Activated CD4-positive, alpha-beta memory T cell treated with anti-CD3 and anti-CD28 coated beads, Interleukin-2, amount 10 ng/mL, durations not matched to agents 7 days and 5 days (primary cell): ENCODE results near the gene SASH1. TPM values are rescaled to one million over a fixed set of nuclear protein-coding genes. Genes with fewer than 3 reads are reported as not detected.
"Not testable (repeated sequence)": the region's sequence is repeated elsewhere in the genome, so short reads cannot be mapped to it uniquely, and the experiment has no call there.

Source experiments
- CTCF ChIA-PET: fragments of 350-600 bp; sonication (Branson Sonifier 250); formaldehyde crosslinking; loops from one replicate; lab custom pipeline; 2021; ENCODE audit warnings: antibody characterized with exemption, inconsistent platforms; lab: Charles Lee
- POLR2A ChIA-PET: fragments of 350-600 bp; sonication (Branson Sonifier 250); formaldehyde crosslinking; loops from one replicate; lab custom pipeline; 2021; ENCODE audit warnings: antibody characterized with exemption; lab: Charles Lee
- DNase-seq: peaks from one replicate; pipeline ENCODE4 v3.0.0-alpha.2; 2020
- H3K27ac Mint-ChIP-seq: one replicate; pipeline ENCODE4 v1.8.0; 2021; ENCODE audit warnings: mild to moderate bottlenecking, mixed read lengths
- H3K27me3 Mint-ChIP-seq: one replicate; pipeline ENCODE4 v1.8.0; 2021; ENCODE audit warnings: mixed read lengths
- H3K36me3 Mint-ChIP-seq: one replicate; pipeline ENCODE4 v1.8.0; 2021; ENCODE audit warnings: low read depth, mixed read lengths
- H3K4me1 Mint-ChIP-seq: one replicate; pipeline ENCODE4 v1.8.0; 2021; ENCODE audit warnings: mixed read lengths
- H3K4me3 Mint-ChIP-seq: one replicate; pipeline ENCODE4 v1.8.0; 2021; ENCODE audit warnings: mild to moderate bottlenecking, mixed read lengths
- H3K9me3 Mint-ChIP-seq: one replicate; pipeline ENCODE4 v1.8.0; 2021; ENCODE audit warnings: mixed read lengths
- total RNA-seq, 2 experiments: library from RNA; stranded (reverse); gene quantifications; one replicate each; pipeline ENCODE4 v1.2.3, GENCODE V29; 2021

The SASH1 gene
- total RNA-seq, 2 experiments from 2014 or later = 0.75 to 0.98 TPM

DNA sequence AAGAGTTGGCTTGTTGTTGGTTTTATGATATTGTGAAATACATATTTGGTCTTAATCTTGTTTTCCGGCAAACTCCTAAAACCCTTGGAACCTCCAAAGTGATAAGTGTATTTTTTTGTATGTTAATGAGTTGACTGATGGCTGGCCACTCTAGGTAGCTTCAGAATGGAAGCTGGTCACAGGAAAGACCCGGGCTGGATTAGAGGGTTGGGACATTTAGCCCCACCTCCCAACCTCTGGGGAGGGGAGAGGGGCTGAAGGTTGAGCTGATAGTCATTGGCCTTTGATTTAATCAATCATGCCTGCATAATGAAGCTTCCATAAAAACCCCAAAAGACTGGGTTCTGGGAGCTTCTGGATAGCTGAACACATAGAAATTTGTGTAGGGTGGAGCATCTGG lies 42.7 kb downstream of the SASH1 start:
- H3K9me3 Mint-ChIP-seq = no peaks in the 10 kb centered on the region
- H3K4me1 Mint-ChIP-seq = no peaks in the 10 kb centered on the region
- H3K36me3 Mint-ChIP-seq = no peaks in the 10 kb centered on the region
- ChIA-PET CTCF (no interaction called here), POLR2A (no interaction called here)
- no peak for DNase-seq
- no peak overlapping the region for H3K4me3 Mint-ChIP-seq
- H3K27me3 Mint-ChIP-seq = peaks cover 4% of the 10 kb centered on the region
- no peak overlapping the region for H3K27ac Mint-ChIP-seq

GRCh38 chr6:148388521-148388920 lies 45.9 kb downstream of the SASH1 start:
- Mint-ChIP-seq H3K9me3 (no peaks in the 10 kb centered on the region), H3K4me1 (no peaks in the 10 kb centered on the region), H3K27me3 (peaks cover 4% of the 10 kb centered on the region), H3K36me3 (no peaks in the 10 kb centered on the region), H3K27ac (no peak overlapping the region), H3K4me3 (no peak overlapping the region)
- ChIA-PET POLR2A (no interaction called here), CTCF (no interaction called here)
- DNase-seq = no peak

DNA sequence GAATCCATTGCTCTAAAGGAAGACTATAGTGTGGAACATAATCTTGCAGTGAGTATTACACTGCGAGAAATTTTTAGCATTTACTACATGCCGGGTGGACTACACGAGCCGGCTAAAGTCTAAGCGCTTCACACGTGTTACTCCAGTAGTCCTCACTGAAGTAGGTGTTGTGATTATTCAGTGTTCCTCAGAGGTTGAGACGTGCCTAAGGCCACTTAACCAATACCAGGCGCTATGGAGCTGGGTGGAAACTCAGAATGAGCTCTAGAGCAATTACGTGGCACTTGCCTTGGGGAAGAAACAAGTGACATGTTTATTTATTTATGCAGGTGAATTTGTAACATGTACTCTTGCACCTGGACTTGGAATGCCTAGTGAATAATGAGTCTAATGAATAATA lies 46.4 kb downstream of the SASH1 start:
- H3K36me3 Mint-ChIP-seq = no peaks in the 10 kb centered on the region
- no peak overlapping the region for H3K4me3 Mint-ChIP-seq
- no peaks in the 10 kb centered on the region for H3K9me3 Mint-ChIP-seq
- CTCF ChIA-PET = no interaction called here
- H3K27me3 Mint-ChIP-seq = peaks cover 2% of the 10 kb centered on the region
- H3K27ac Mint-ChIP-seq = no peak overlapping the region
- DNase-seq = no peak
- H3K4me1 Mint-ChIP-seq = no peaks in the 10 kb centered on the region
- POLR2A ChIA-PET = no interaction called here

GRCh38 chr6:148389917-148390316 lies 47.3 kb downstream of the SASH1 start:
- H3K27ac Mint-ChIP-seq = no peak overlapping the region
- no peaks in the 10 kb centered on the region for H3K36me3 Mint-ChIP-seq
- H3K9me3 Mint-ChIP-seq = no peaks in the 10 kb centered on the region
- H3K27me3 Mint-ChIP-seq = peaks cover 5% of the 10 kb centered on the region
- H3K4me3 Mint-ChIP-seq = no peak overlapping the region
- ChIA-PET CTCF (no interaction called here), POLR2A (no interaction called here)
- DNase-seq = no peak
- H3K4me1 Mint-ChIP-seq = no peaks in the 10 kb centered on the region

GRCh38 chr6:148392127-148392526 lies 49.5 kb downstream of the SASH1 start:
- H3K27ac Mint-ChIP-seq, H3K4me3 Mint-ChIP-seq, CTCF ChIA-PET, H3K36me3 Mint-ChIP-seq, H3K27me3 Mint-ChIP-seq, POLR2A ChIA-PET, H3K4me1 Mint-ChIP-seq, DNase-seq, H3K9me3 Mint-ChIP-seq: not testable (repeated sequence)

- Mint-ChIP-seq H3K27ac (no peak overlapping the region), H3K9me3 (no peaks in the 10 kb centered on the region), H3K36me3 (no peaks in the 10 kb centered on the region), H3K4me1 (no peaks in the 10 kb centered on the region), H3K27me3 (peaks cover 7% of the 10 kb centered on the region), H3K4me3 (no peak overlapping the region)
- ChIA-PET CTCF (no interaction called here), POLR2A (no interaction called here)
- no peak for DNase-seq
Measured at GRCh38 chr6:148392671-148393070, 50.0 kb downstream of the SASH1 start.

- Mint-ChIP-seq H3K27ac (no peak overlapping the region), H3K9me3 (no peaks in the 10 kb centered on the region), H3K4me3 (no peak overlapping the region), H3K36me3 (no peaks in the 10 kb centered on the region), H3K4me1 (no peaks in the 10 kb centered on the region), H3K27me3 (peaks cover 7% of the 10 kb centered on the region)
- CTCF ChIA-PET = no interaction called here
- POLR2A ChIA-PET = no interaction called here
- no peak for DNase-seq
Measured at GRCh38 chr6:148395583-148396101, 53.0 kb downstream of the SASH1 start.

- no peaks in the 10 kb centered on the region for H3K4me1 Mint-ChIP-seq
- ChIA-PET CTCF (no interaction called here), POLR2A (interaction anchor here (0.7 kb wide), 1 partner anchor 53 kb away, joined by 3 read pairs; no protein-coding TSS in a partner anchor)
- H3K36me3 Mint-ChIP-seq = no peaks in the 10 kb centered on the region
- H3K4me3 Mint-ChIP-seq = no peak overlapping the region
- H3K27ac Mint-ChIP-seq = no peak overlapping the region
- H3K9me3 Mint-ChIP-seq = no peaks in the 10 kb centered on the region
- H3K27me3 Mint-ChIP-seq = peaks cover 8% of the 10 kb centered on the region
- DNase-seq = no peak
Measured at GRCh38 chr6:148396411-148396810, 53.8 kb downstream of the SASH1 start.

GRCh38 chr6:148396926-148397325 lies 54.3 kb downstream of the SASH1 start:
- no peaks in the 10 kb centered on the region for H3K36me3 Mint-ChIP-seq
- ChIA-PET CTCF (no interaction called here), POLR2A (interaction anchor here (0.7 kb wide), 1 partner anchor 53 kb away, joined by 3 read pairs; no protein-coding TSS in a partner anchor)
- no peaks in the 10 kb centered on the region for H3K4me1 Mint-ChIP-seq
- peaks cover 10% of the 10 kb centered on the region for H3K27me3 Mint-ChIP-seq
- no peak for DNase-seq
- no peaks in the 10 kb centered on the region for H3K9me3 Mint-ChIP-seq
- H3K4me3 Mint-ChIP-seq = no peak overlapping the region
- no peak overlapping the region for H3K27ac Mint-ChIP-seq

DNA sequence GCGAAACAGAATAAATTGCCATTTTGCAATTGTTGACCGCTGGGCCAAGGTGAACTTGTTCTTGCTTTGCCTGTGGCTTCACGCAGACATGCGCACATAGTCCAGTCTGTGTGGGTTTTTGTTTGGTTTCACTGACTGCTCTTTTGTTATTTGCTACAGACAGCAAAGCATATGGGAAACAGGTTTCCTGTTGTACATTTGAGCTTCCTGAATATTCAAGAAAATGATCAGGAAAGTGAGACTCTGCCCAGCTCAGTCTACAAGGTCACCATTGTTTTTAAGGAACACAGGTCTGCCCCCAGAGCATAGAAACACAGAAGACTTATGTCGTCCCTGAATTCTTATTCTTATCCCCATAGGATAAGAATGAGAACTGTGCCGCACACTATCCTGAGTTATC lies 55.6 kb downstream of the SASH1 start:
- no peaks in the 10 kb centered on the region for H3K36me3 Mint-ChIP-seq
- H3K27ac Mint-ChIP-seq = no peak overlapping the region
- POLR2A ChIA-PET = no interaction called here
- no peak for DNase-seq
- no peak overlapping the region for H3K4me3 Mint-ChIP-seq
- peaks cover 10% of the 10 kb centered on the region for H3K27me3 Mint-ChIP-seq
- H3K9me3 Mint-ChIP-seq = no peaks in the 10 kb centered on the region
- CTCF ChIA-PET = no interaction called here
- H3K4me1 Mint-ChIP-seq = no peaks in the 10 kb centered on the region

DNA sequence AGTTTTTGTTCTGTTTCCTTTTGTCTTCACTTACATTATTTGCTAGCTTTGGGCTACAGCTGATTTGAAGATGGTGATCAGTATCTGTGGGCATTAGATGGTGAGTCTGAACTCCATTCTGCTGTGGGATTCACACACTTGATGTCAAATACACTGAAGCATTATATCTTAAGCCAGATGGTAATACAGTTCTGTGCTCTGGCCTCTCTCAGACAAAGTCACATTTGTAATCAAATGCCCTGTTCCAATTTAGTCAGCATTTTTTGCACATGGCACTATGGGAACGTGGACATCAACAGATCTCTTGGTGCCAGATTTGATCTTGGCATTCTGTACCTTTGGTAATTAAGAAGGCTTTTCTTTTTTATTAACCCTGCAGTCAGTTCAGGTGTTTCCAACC lies 56.0 kb downstream of the SASH1 start:
- ChIA-PET POLR2A (no interaction called here), CTCF (no interaction called here)
- H3K36me3 Mint-ChIP-seq = no peaks in the 10 kb centered on the region
- no peak overlapping the region for H3K27ac Mint-ChIP-seq
- no peak overlapping the region for H3K4me3 Mint-ChIP-seq
- H3K27me3 Mint-ChIP-seq = peaks cover 10% of the 10 kb centered on the region
- no peaks in the 10 kb centered on the region for H3K4me1 Mint-ChIP-seq
- no peaks in the 10 kb centered on the region for H3K9me3 Mint-ChIP-seq
- DNase-seq = no peak

GRCh38 chr6:148401571-148401970 lies 58.9 kb downstream of the SASH1 start:
- H3K4me3 Mint-ChIP-seq = no peak overlapping the region
- no peaks in the 10 kb centered on the region for H3K4me1 Mint-ChIP-seq
- H3K9me3 Mint-ChIP-seq = no peaks in the 10 kb centered on the region
- CTCF ChIA-PET = no interaction called here
- peaks cover 17% of the 10 kb centered on the region for H3K27me3 Mint-ChIP-seq
- POLR2A ChIA-PET = no interaction called here
- no peak overlapping the region for H3K27ac Mint-ChIP-seq
- no peak for DNase-seq
- H3K36me3 Mint-ChIP-seq = no peaks in the 10 kb centered on the region

DNA sequence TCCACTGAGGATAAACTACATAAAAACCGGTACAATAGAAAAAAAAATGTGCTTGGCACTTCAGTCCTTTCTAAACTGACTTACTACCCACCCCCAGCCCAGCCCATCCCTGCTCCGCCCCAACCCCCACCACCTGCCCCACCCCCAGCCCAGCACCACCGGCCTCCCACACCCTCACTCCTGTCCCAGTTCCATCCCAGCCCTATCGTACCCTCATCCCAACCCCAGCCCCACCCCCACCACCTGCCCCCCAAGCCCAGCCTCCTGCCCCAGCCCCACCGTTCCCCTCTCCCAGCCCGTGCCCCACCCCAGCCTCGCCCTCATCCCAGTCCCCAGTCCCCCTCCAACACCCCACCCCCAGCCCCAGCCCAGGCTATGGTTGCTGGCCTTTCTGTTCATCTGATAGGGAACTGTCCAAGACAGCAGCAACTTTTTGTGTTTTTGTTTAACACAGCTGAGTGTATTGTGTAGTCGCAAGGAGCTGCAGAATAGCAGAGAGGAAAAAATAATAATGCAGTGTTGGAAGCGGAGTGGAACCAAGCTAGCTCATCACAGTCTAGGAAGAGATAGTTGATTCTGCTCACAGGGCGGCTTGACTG lies 61.9 kb downstream of the SASH1 start:
- Mint-ChIP-seq H3K27me3 (peaks cover 18% of the 10 kb centered on the region), H3K36me3 (no peaks in the 10 kb centered on the region), H3K4me1 (no peaks in the 10 kb centered on the region), H3K27ac (no peak overlapping the region), H3K9me3 (no peaks in the 10 kb centered on the region), H3K4me3 (no peak overlapping the region)
- no peak for DNase-seq
- POLR2A ChIA-PET = no interaction called here
- CTCF ChIA-PET = interaction anchor here (0.6 kb wide), 1 partner anchor 120 kb away, joined by 5 read pairs; no protein-coding TSS in a partner anchor

DNA sequence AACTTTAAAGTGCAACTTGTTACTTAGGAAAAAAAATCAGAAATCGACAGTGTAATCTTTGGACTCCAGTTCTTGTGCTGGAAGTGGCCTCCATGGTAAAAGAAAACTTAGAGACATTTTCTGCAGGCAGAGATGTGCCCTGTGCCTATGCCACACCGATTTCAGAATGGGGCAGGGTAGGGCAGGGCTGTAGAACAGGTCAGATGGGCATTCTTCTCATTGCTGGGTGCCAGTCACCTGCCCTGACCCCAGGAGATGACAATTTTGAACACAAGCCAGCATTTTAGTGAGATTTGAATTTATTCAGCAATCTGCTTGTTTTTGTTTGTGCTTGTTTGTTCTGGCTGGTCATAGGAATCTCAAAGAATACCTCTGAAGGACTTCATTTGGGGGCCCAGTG lies 63.3 kb downstream of the SASH1 start:
- ChIA-PET POLR2A (no interaction called here), CTCF (no interaction called here)
- Mint-ChIP-seq H3K9me3 (no peaks in the 10 kb centered on the region), H3K4me1 (no peaks in the 10 kb centered on the region), H3K27me3 (peaks cover 18% of the 10 kb centered on the region), H3K4me3 (no peak overlapping the region), H3K36me3 (no peaks in the 10 kb centered on the region), H3K27ac (no peak overlapping the region)
- DNase-seq = no peak
